ENCODE data around the gene SH3BP4. TPM values are rescaled to one million over a fixed set of nuclear protein-coding genes. Genes with fewer than 3 reads are reported as not detected.
A peak's percentile ranks its signal among the peaks of the same experiment; 100 is the strongest.

The SH3BP4 gene
- total and polyA plus RNA-seq, 2 of the 8 experiments (the other 6 are each of a cell fraction or from before 2014, with no cell fraction given): 28.3 to 35.4 TPM

- Histone ChIP-seq H3K79me2 (ENCODE audit: control insufficient read depth in 1 of 2, insufficient read depth in 2 of 2, low read length in 2 of 2) (no peaks in the 10 kb centered on the region), H3K23me2 (ENCODE audit: low read depth, low read length) (peaks cover 2% of the 10 kb centered on the region; the same call in 1 of the 2 replicates), H3K9ac (replicated peaks in 1 of 4; ENCODE audit: extremely low read depth in 1 of 4, low read depth in 3 of 4, low read length in 3 of 4) (no peak overlapping the region), H3K4ac (replicated peaks; ENCODE audit: insufficient read length, low read depth, low read length) (no peak overlapping the region), H4K8ac (ENCODE audit: extremely low read depth, insufficient read depth, low read length) (no peak overlapping the region), H3K4me2 (ENCODE audit: insufficient read depth in 1 of 2, low read depth in 2 of 2, low read length in 2 of 2) (no peak overlapping the region), H2BK15ac (ENCODE audit: low read length) (no peak overlapping the region), H3K18ac (ENCODE audit: extremely low read depth, low read length) (no peak overlapping the region), H2BK20ac (ENCODE audit: low read length) (no peak overlapping the region), H3K4me3 (ENCODE audit: extremely low read depth in 1 of 4, insufficient read depth in 2 of 4, low read depth in 3 of 4, low read length in 4 of 4) (no peak overlapping the region), H4K91ac (replicated peaks; ENCODE audit: insufficient read length, low read length) (peak overlapping the region; percentile 25), H2BK120ac (replicated peaks; ENCODE audit: low read depth, low read length) (no peak overlapping the region), H3K23ac (ENCODE audit: insufficient read length) (no peak overlapping the region), H2AK5ac (ENCODE audit: low read depth, low read length) (0 out of 2 replicates have a peak overlapping the region, but pooled peaks have one; percentile 24), H3K36me3 (ENCODE audit: control insufficient read depth in 2 of 4, insufficient read depth in 4 of 4, low read length in 3 of 4) (no peaks in the 10 kb centered on the region), H3K56ac (replicated peaks; ENCODE audit: insufficient read length, low read depth, low read length) (no peak overlapping the region), H3K27me3 (replicated peaks in 1 of 4; ENCODE audit: control insufficient read depth in 3 of 4, extremely low read depth in 1 of 4, insufficient read depth in 3 of 4, low read length in 3 of 4) (no peaks in the 10 kb centered on the region), H3K27ac (ENCODE audit: low read depth, low read length) (no peak overlapping the region), H3K4me1 (replicated peaks in 1 of 4; ENCODE audit: control insufficient read depth in 3 of 4, insufficient read depth in 4 of 4, low read length in 3 of 4) (0 out of 7 replicates have a peak, but pooled peaks cover 0 to 3% (median 0%) of the 10 kb centered on the region in 4 experiments), H4K5ac (ENCODE audit: insufficient read length, low read depth, low read length) (no peak overlapping the region), H2BK12ac (ENCODE audit: low read depth, low read length) (no peak overlapping the region), H2AFZ (ENCODE audit: low read length) (no peak overlapping the region), H4K20me1 (replicated peaks in 1 of 2; ENCODE audit: control insufficient read depth in 1 of 2, insufficient read depth in 2 of 2, low read length in 2 of 2) (no peaks in the 10 kb centered on the region), H3K9me3 (ENCODE audit: insufficient read depth in 2 of 2, low read depth in 1 of 2, low read length in 1 of 2) (no peaks in the 10 kb centered on the region), H2BK5ac (ENCODE audit: low read depth, low read length) (no peak overlapping the region), H3K14ac (ENCODE audit: insufficient read length) (no peak overlapping the region), H3K79me1 (ENCODE audit: low read depth, low read length) (no peaks in the 10 kb centered on the region)
- ChIA-PET CTCF (ENCODE audit: partially characterized antibody) (interaction anchor here (0.7 to 1.3 kb wide), 3 partner anchors 20 to 24 kb away, joined by 3 to 4 read pairs (median 3); no protein-coding TSS in a partner anchor), POLR2A (ENCODE audit: partially characterized antibody) (no interaction called here)
- FAIRE-seq (no peak), DNase-seq (ENCODE audit: low read depth in 1 of 2, low spot score in 2 of 2) (no peak)
- 88% methylated on average over 11 of the region's 12 CpGs; no CpG with 5 or more reads in 1 of the 2 experiments for WGBS, 2 experiments (ENCODE audit: extremely low coverage in 1 of 2, insufficient coverage in 1 of 2, insufficient read length in 1 of 2, insufficient replicate concordance in 2 of 2, low coverage in 1 of 2, low lambda C conversion rate in 2 of 2, missing lambda C conversion rate in 1 of 2)
- no peak for TF ChIP-seq JUND (IDR thresholded peaks at IDR 0.05; ENCODE audit: low read length)
- TF ChIP-seq USF2 (IDR thresholded peaks at IDR 0.05; ENCODE audit: low read length): no peak
- no peak for TF ChIP-seq ZNF274 (IDR thresholded peaks at IDR 0.05; ENCODE audit: borderline replicate concordance, extremely low read depth, low read length)
- no peak for TF ChIP-seq TBP (IDR thresholded peaks at IDR 0.05; ENCODE audit: low read depth, low read length)
- no peak for TF ChIP-seq KDM4A (IDR thresholded peaks at IDR 0.05; ENCODE audit: low read depth, low read length, severe bottlenecking)
- no peak for TF ChIP-seq SAP30 (IDR thresholded peaks at IDR 0.05; ENCODE audit: insufficient read depth, insufficient replicate concordance, low read length)
- no peak for TF ChIP-seq CREB1 (IDR thresholded peaks at IDR 0.05)
- TF ChIP-seq RAD21 (IDR thresholded peaks at IDR 0.05 in 1 of 2, conservative IDR thresholded peaks at IDR 0.05 in 1 of 2; ENCODE audit: low read depth in 2 of 2, low read length in 2 of 2): no peak
- no peak for TF ChIP-seq TAF7 (optimal IDR thresholded peaks at IDR 0.05; ENCODE audit: borderline replicate concordance, low read depth, low read length)
- TF ChIP-seq FOSL1 (IDR thresholded peaks at IDR 0.05; ENCODE audit: insufficient read depth, low read depth, low read length): no peak
- no peak for TF ChIP-seq JUN (IDR thresholded peaks at IDR 0.05; ENCODE audit: low read depth, low read length)
Observed at GRCh38 chr2:234905547-234906265, 46.1 kb upstream of the SH3BP4 start.
